SK-N-MC (cell line): ENCODE data around the gene CCR5.

Experiments used
- EZH2 ChIP-seq: fragments of 200-600 bp; sonication (generic); IDR thresholded peaks from one replicate; pipeline ENCODE4 v1.6.1; 2017; ENCODE audit warnings: antibody characterized with exemption
- POLR2AphosphoS5 ChIP-seq: IDR thresholded peaks from 2 replicates; pipeline ENCODE4 v1.6.1; 2012; ENCODE audit warnings: mild to moderate bottlenecking, low read depth, low read length, borderline replicate concordance

DNA sequence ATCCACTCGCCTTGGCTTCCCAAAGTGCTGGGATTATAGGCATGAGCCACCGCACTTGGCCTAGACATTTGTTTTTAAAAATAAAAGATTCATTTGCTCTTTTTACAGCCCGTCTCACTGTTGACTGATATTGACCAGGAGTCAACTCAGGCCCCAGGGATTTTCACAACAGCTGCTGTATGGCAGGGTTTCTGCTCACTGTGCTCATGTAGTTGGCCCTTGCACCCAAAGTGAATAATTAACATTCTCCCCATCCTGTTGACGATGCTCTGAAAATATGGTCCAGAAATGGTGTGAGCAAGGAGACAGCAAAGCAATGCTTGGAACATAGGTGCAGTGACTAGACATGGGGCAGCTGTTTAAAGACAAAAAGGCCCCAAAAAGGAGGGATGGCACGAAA lies 2.9 kb upstream of the CCR5 start:
- TF ChIP-seq EZH2 (no peak), POLR2AphosphoS5 (no peak)
